Keratinocyte (primary cell): ENCODE results near the gene SH2D2A. TPM values are rescaled to one million over a fixed set of nuclear protein-coding genes. Genes with fewer than 3 reads are reported as not detected.

Experiments used
- DNase-seq: peaks from one replicate; pipeline ENCODE4 v3.0.0-alpha.2; 2011; ENCODE audit warnings: low read depth, missing footprints, low spot score
- FAIRE-seq: peaks from 2 replicates; lab custom pipeline; 2011; peaks lifted over from hg19 to GRCh38; lab: Jason Lieb, UNC
- H2AFZ ChIP-seq: 2 replicates; pipeline ENCODE4 v1.6.0; 2012; ENCODE audit warnings: low read length, control low read depth, inconsistent platforms; ENCODE audit not compliant: control insufficient read depth
- H3K27ac ChIP-seq: 2 replicates; pipeline ENCODE4 v1.5.1; 2011; ENCODE audit warnings: low read length; ENCODE audit not compliant: control insufficient read depth, insufficient read depth
- H3K27me3 ChIP-seq: 3 replicates; pipeline ENCODE4 v1.6.0; 2011; ENCODE audit warnings: low read length; ENCODE audit not compliant: control insufficient read depth, insufficient read depth; ENCODE audit errors: extremely low read depth
- H3K36me3 ChIP-seq, 2 experiments: 2 replicates in 1 of 2; 3 replicates in 1 of 2; pipeline ENCODE4 v1.5.1; 2011; ENCODE audit warnings: low read length in 2 of 2, mild to moderate bottlenecking in 1 of 2; ENCODE audit not compliant: control insufficient read depth in 2 of 2, insufficient read depth in 2 of 2; ENCODE audit errors: extremely low read depth in 1 of 2
- H3K4me1 ChIP-seq: 3 replicates; pipeline ENCODE4 v1.5.1; 2011; ENCODE audit warnings: low read length; ENCODE audit not compliant: control insufficient read depth, insufficient read depth; ENCODE audit errors: extremely low read depth
- H3K4me2 ChIP-seq: 3 replicates; pipeline ENCODE4 v1.6.0; 2011; ENCODE audit warnings: low read depth, low read length; ENCODE audit not compliant: control insufficient read depth, insufficient read depth; ENCODE audit errors: extremely low read depth
- H3K4me3 ChIP-seq, 3 experiments: fragments of 200-600 bp in 1 of 3; sonication (generic) in 1 of 3; 2 replicates in 2 of 3; 3 replicates in 1 of 3; pipeline ENCODE4 v1.5.1; 2011 to 2016; ENCODE audit warnings: low read length in 3 of 3, mild to moderate bottlenecking in 3 of 3, control low read depth in 2 of 3, inconsistent platforms in 1 of 3, low read depth in 1 of 3, mixed read lengths in 1 of 3, mixed run types in 1 of 3, moderate library complexity in 1 of 3; ENCODE audit not compliant: control insufficient read depth in 2 of 3, insufficient read depth in 2 of 3; ENCODE audit errors: extremely low read depth in 1 of 3
- H3K79me2 ChIP-seq: 2 replicates; pipeline ENCODE4 v1.6.0; 2012; ENCODE audit warnings: low read length; ENCODE audit not compliant: control insufficient read depth, insufficient read depth
- H3K9ac ChIP-seq: 3 replicates; pipeline ENCODE4 v1.6.0; 2011; ENCODE audit warnings: low read length; ENCODE audit not compliant: control insufficient read depth, insufficient read depth; ENCODE audit errors: extremely low read depth
- H3K9me1 ChIP-seq: 3 replicates; pipeline ENCODE4 v1.6.0; 2011; ENCODE audit warnings: low read length; ENCODE audit not compliant: control insufficient read depth, insufficient read depth; ENCODE audit errors: extremely low read depth
- H3K9me3 ChIP-seq: 2 replicates; pipeline ENCODE4 v1.5.1; 2012; ENCODE audit warnings: low read depth, low read length; ENCODE audit not compliant: control insufficient read depth
- H4K20me1 ChIP-seq: 3 replicates; pipeline ENCODE4 v1.6.0; 2011; ENCODE audit warnings: low read length; ENCODE audit not compliant: control insufficient read depth, insufficient read depth; ENCODE audit errors: extremely low read depth
- CTCF ChIP-seq, 3 experiments: IDR thresholded peaks in 1 of 3; conservative IDR thresholded peaks in 1 of 3; optimal IDR thresholded peaks in 1 of 3; 2 replicates in 2 of 3; 3 replicates in 1 of 3; pipeline versions ENCODE3 to v1.5.1; 2011; ENCODE audit warnings: low read length in 3 of 3, mild to moderate bottlenecking in 3 of 3, moderate library complexity in 2 of 3, control low read depth in 1 of 3, inconsistent platforms in 1 of 3; ENCODE audit not compliant: insufficient read depth in 2 of 3; ENCODE audit errors: extremely low read depth in 1 of 3
- EZH2 ChIP-seq: IDR thresholded peaks from one replicate; pipeline ENCODE4 v1.6.1; 2012; ENCODE audit warnings: inconsistent platforms, mild to moderate bottlenecking, low read length, moderate library complexity
- dilution Hi-C: fragments of 300-500 bp; cut with MboI; formaldehyde crosslinking; loops from one replicate; pipeline ENCODE4 v1.7.0; 2020; ENCODE audit warnings: low sequenced_read_pairs; ENCODE audit not compliant: extremely low pct_ligation_motif_present
- polyA plus RNA-seq, 5 experiments: library from polyadenylated mRNA; depleted of rRNA in 3 of 5; stranded (reverse) in 3 of 5; stranded (forward) in 1 of 5; unstranded in 1 of 5; fragments of >200 nt; gene quantifications; 1 replicate in 1 of 5; 2 replicates in 3 of 5; 3 replicates in 1 of 5; pipeline versions ENCODE4 v1.2.1 to v1.2.3, GENCODE V29; 2011 to 2012; ENCODE audit warnings: missing spikeins in 2 of 5, low read depth in 1 of 5, low replicate concordance in 1 of 5

Gene SH2D2A
- polyA plus RNA-seq, 1 donor (not counting 4 experiments of a cell fraction or from before 2014, with no cell fraction given), result 2.5 TPM

GRCh38 chr1:156852418-156852874 lies 35.8 kb upstream of the SH2D2A start:
- Histone ChIP-seq H2AFZ (no peak overlapping the region), H3K36me3 (no peaks in the 10 kb centered on the region), H3K27ac (no peak overlapping the region), H3K4me1 (no peaks in the 10 kb centered on the region), H3K4me3 (no peak overlapping the region), H3K4me2 (no peak overlapping the region), H3K27me3 (peaks cover 56% of the 10 kb centered on the region), H3K9ac (no peak overlapping the region), H3K9me1 (no peaks in the 10 kb centered on the region), H4K20me1 (no peaks in the 10 kb centered on the region), H3K79me2 (no peaks in the 10 kb centered on the region), H3K9me3 (no peaks in the 10 kb centered on the region)
- DNase-seq (no peak), FAIRE-seq (no peak)
- dilution Hi-C loops, result no loop called here
- TF ChIP-seq CTCF (optimal IDR thresholded peaks at IDR 0.05 in 1 of 3, IDR thresholded peaks at IDR 0.05 in 1 of 3, conservative IDR thresholded peaks at IDR 0.05 in 1 of 3; ENCODE audit: extremely low read depth in 1 of 3, insufficient read depth in 2 of 3, low read length in 3 of 3) (no peak), EZH2 (no peak)

GRCh38 chr1:156851779-156852417 lies 35.2 kb upstream of the SH2D2A start:
- Histone ChIP-seq H2AFZ (no peak overlapping the region), H3K4me3 (no peak overlapping the region), H3K9ac (no peak overlapping the region), H3K27me3 (peaks cover 56% of the 10 kb centered on the region), H3K9me1 (no peaks in the 10 kb centered on the region), H3K79me2 (no peaks in the 10 kb centered on the region), H3K27ac (no peak overlapping the region), H3K4me1 (no peaks in the 10 kb centered on the region), H3K4me2 (no peak overlapping the region), H3K36me3 (no peaks in the 10 kb centered on the region), H4K20me1 (no peaks in the 10 kb centered on the region), H3K9me3 (no peaks in the 10 kb centered on the region)
- dilution Hi-C loops, result no loop called here
- FAIRE-seq (no peak), DNase-seq (no peak)
- TF ChIP-seq CTCF (optimal IDR thresholded peaks at IDR 0.05 in 1 of 3, IDR thresholded peaks at IDR 0.05 in 1 of 3, conservative IDR thresholded peaks at IDR 0.05 in 1 of 3; ENCODE audit: extremely low read depth in 1 of 3, insufficient read depth in 2 of 3, low read length in 3 of 3) (no peak), EZH2 (no peak)
